LNCAP (cell line): Measurements from ENCODE around the gene SF3B2.

Source experiments
- CTCF ChIP-seq: fragments of 450-650 bp; IDR thresholded peaks from 2 replicates; pipeline ENCODE4 v1.5.1; 2017; ENCODE audit warnings: mild to moderate bottlenecking

SF3B2 gene

GRCh38 chr11:66115638-66116301 lies 63.6 kb downstream of the SF3B2 start:
- no peak for TF ChIP-seq CTCF

- no peak for TF ChIP-seq CTCF
Observed at GRCh38 chr11:66116576-66117361, 64.6 kb downstream of the SF3B2 start.

GRCh38 chr11:66118847-66119246 lies 66.7 kb downstream of the SF3B2 start:
- TF ChIP-seq CTCF, result no peak
